CD4-positive, alpha-beta T cell treated with Interleukin-15 for 1 hour (primary cell): Measurements from ENCODE around the gene XDH.

ENCODE experiments used
- DNase-seq: peaks from one replicate; pipeline ENCODE4 v3.0.0-alpha.2; 2020

Gene XDH

GRCh38 chr2:31363956-31364750, 50.4 kb downstream of the XDH start:
- DNase-seq = no peak

GRCh38 chr2:31362581-31362980, 52.0 kb downstream of the XDH start:
- no peak for DNase-seq

GRCh38 chr2:31359229-31359628, 55.3 kb downstream of the XDH start:
- DNase-seq = no peak

- DNase-seq = no peak
Measured at GRCh38 chr2:31354837-31355236, 59.7 kb downstream of the XDH start.

GRCh38 chr2:31353179-31353578, 61.4 kb downstream of the XDH start:
- no peak for DNase-seq

GRCh38 chr2:31349684-31350083, 64.9 kb downstream of the XDH start:
- no peak for DNase-seq

GRCh38 chr2:31349160-31349559, 65.4 kb downstream of the XDH start:
- no peak for DNase-seq

- no peak for DNase-seq
Measured at GRCh38 chr2:31348618-31349017, 65.9 kb downstream of the XDH start.

- DNase-seq = no peak
Measured at GRCh38 chr2:31347750-31348149, 66.8 kb downstream of the XDH start.

GRCh38 chr2:31347319-31347718, 67.2 kb downstream of the XDH start:
- DNase-seq = no peak

GRCh38 chr2:31344447-31344846, 70.1 kb downstream of the XDH start:
- DNase-seq = no peak

GRCh38 chr2:31341351-31341750, 73.2 kb downstream of the XDH start:
- DNase-seq = no peak

GRCh38 chr2:31339696-31340095, 74.8 kb downstream of the XDH start:
- DNase-seq = no peak

GRCh38 chr2:31337860-31338259, 76.7 kb downstream of the XDH start:
- no peak for DNase-seq

- no peak for DNase-seq
Measured at GRCh38 chr2:31337197-31337596, 77.3 kb downstream of the XDH start.

GRCh38 chr2:31335921-31336585, 78.5 kb downstream of the XDH start:
- DNase-seq = no peak

GRCh38 chr2:31334311-31335026, 80.1 kb downstream of the XDH start:
- DNase-seq = no peak

GRCh38 chr2:31333527-31334183, 80.9 kb downstream of the XDH start:
- DNase-seq = peak; percentile 70

GRCh38 chr2:31333046-31333445, 81.5 kb downstream of the XDH start:
- no peak for DNase-seq

GRCh38 chr2:31332521-31332920, 82.0 kb downstream of the XDH start:
- DNase-seq = no peak

GRCh38 chr2:31331156-31331555, 83.4 kb downstream of the XDH start:
- no peak for DNase-seq

GRCh38 chr2:31329081-31329625, 85.4 kb downstream of the XDH start:
- DNase-seq = no peak

GRCh38 chr2:31328026-31328425, 86.5 kb downstream of the XDH start:
- DNase-seq = no peak
